Renal cortical epithelial cell (primary cell): ENCODE results near the gene CAPN8. TPM values are rescaled to one million over a fixed set of nuclear protein-coding genes. Genes with fewer than 3 reads are reported as not detected.

Experiments used
- DNase-seq: peaks from one replicate; pipeline ENCODE4 v3.0.0-alpha.2; 2011; ENCODE audit warnings: low read depth
- total RNA-seq: library from RNA; depleted of rRNA; stranded (reverse); fragments of >200 nt; gene quantifications from 2 replicates; pipeline ENCODE4 v1.2.3, GENCODE V29; 2014

The CAPN8 gene
- total RNA-seq: 0.05 TPM in 1 of 2 replicates, not detected in the other

DNA sequence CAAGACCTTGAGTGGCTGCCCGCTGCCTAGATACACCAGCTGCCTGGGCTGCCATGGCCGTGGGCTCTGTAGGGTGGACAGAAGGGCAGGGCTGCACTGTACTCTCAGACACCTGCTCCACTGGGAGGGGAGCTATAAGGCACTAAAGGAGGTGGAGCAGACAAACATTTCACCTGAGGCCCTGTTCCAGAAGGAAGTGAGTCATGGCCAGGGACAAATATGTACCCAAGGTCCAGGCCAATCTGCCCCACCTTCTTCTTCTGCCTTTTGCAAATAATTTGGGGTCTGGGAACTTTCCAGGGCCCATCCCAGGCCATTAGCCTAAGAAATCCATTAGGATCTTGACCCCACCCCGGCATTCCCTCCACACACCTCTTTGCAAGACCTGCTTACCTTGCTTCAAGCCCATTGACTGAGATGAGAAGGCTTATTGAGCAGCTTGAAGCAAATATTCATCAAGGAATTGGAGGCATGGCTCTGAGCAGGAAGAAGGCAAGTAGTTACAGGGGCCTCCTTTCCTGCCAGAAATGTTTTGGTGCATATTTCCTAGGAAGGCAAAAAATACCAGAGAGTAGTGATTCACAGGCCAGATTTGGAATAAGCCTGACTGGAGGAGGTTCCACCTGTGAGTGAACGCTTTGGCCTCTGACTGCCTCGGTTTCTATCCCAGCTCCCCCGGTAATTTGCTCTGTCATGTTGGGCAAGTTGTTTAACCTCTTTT, at the start of gene CAPN8:
CAPN8 (minus strand) TSS at position 110 of the 721 bp plus-strand sequence; CDS start at position 55, 55 bp downstream.
- peak; percentile 59 for DNase-seq

DNA sequence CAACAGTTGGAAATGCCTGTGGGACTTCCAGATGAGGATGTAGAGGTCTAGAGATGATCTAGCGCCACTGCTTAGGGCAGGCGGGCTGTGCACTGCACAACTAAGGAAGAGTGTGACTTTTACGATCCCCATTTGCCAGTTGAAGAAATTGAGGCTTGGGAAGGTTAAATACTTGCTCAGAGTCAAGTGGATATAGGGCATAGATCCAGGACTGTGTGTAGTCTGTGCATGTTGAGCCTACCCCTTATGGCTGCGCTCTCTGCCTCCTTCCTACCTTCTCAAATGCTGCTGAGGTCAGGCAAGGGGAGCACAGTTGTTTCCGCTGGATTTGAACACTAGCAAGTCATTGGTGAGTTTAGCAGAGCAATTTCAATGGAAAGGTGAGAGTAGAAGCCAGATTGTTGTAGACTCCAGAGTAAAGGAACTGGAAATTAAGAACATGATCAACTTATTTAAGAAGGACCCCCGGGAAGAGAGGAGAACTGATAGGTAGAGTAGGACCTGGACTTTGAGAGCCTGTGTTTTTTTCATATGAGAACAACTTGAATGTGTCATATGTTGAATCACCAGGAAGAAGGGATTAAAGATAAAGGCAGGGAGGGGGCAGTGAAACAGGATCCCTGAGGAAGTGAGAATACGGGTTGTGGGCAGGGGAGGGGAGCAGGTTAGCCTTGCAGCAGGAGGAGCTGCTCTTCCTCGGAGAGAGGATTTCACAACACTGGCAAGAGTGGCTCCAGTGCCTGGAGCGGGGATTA, 49.5 kb upstream of the CAPN8 start:
- peak; percentile 68 for DNase-seq

DNA sequence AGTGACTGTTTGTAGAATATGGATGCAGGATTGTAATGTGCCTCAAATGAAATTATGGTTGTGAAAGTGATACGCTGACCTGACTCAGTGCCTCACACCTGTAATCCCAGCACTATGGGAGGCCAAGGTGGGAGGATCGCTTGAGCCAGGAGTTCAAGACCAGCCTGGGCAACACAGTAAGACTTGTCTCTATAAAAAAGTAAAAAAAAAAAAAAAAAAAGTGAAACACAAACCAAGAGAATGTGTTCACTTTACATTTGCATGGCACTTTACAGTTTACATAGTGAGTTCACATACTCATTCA, 48.9 kb upstream of the CAPN8 start:
- DNase-seq: no peak

DNA sequence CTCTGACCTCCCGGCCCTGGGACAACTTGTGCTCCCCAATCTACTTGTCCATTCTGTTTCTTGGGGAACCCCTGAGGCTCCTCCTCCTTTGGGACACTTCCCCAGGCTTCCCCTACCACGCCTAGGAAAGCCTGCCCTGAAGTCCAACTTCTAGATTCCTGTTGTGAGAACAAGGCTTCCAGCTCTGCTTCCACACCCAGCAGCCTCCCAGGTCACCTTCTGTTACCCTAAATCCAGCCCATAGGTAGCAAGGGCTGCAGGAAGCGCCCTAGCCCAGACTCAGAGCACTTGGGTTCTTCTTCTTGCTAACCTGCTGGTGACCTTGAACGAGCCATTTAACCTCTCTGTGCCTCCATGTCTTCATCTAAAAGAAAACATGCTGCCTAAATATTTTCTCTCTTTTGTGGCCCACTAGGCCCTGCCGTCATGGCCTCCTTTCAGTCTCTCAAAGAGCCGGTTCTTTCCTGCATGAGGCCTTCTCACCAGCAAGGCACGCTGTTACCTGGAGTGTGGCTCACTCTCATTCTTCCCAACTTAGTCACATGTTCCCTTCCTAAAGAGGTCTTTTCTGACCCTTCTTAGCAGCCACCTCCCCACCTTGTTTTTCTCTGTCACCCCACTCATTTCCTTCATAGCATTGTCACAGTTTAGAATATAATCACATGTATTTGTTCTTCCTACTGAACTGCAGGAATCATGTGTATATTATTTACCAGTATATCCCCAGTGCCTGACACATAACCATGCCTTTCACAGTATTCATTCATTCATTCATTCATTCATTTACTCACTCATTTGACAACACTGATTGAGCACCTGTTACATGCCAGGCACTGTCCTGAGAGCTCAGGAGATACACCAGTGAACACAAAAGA, 48.3 kb upstream of the CAPN8 start:
- DNase-seq: peak; percentile 88

DNA sequence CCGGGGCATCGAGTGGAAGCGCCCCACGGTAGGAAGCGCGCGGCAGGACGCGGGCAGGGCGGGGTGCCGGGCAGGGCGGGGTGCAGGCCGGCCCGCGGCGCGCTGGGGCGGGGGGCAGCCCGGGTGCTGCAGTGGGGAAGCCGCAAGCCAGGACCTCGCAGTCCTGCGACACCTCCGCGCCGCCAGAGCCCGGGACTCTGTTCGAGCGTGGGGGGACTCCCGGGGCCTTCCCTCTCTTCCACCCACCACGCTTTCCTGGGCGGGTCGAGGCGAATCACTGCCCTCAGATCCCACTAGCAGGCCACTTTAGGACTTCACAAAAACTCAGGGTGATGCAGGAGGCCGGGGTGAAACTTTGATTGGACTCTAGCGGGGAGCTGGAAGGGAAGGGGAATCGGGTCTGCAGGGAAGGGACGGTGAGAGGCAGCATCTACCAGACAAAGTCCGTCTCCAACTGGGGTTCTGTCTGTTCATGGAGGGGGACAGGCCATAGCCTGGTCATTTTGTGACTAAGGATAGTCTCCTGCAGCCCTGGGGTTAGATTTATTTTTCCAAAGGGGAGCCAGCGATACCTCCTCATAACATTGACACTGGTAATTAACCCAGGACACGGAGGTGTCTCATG, 47.5 kb upstream of the CAPN8 start:
- no peak for DNase-seq

DNA sequence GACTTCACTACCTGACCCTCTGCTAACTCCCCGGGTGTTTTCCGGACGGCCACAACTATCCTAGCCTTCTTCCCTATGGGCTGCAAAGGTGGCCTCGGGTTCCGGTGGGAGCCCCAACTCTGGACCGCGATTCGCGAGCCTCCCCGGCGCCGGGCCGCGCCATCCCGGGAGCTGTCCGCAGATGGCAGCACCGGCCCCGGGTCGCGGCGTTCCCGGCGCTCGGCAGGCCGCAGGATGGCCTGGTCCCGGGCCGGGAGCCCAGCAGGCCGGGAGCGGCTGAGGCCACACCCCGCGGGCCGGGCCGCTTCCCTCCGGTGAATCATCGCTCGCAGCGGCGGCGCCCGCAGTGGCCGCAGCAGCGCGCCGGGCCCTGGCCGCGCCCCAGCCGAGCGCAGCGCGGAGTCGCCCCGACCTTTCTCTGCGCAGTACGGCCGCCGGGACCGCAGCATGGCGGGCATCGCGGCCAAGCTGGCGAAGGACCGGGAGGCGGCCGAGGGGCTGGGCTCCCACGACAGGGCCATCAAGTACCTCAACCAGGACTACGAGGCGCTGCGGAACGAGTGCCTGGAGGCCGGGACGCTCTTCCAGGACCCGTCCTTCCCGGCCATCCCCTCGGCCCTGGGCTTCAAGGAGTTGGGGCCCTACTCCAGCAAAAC, 46.8 kb upstream of the CAPN8 start, which contains the start of gene CAPN2:
CAPN2 (plus strand) TSS at position 346 of the 656 bp plus-strand sequence; CDS start at position 448, 102 bp downstream.
- peak; percentile 59 for DNase-seq

DNA sequence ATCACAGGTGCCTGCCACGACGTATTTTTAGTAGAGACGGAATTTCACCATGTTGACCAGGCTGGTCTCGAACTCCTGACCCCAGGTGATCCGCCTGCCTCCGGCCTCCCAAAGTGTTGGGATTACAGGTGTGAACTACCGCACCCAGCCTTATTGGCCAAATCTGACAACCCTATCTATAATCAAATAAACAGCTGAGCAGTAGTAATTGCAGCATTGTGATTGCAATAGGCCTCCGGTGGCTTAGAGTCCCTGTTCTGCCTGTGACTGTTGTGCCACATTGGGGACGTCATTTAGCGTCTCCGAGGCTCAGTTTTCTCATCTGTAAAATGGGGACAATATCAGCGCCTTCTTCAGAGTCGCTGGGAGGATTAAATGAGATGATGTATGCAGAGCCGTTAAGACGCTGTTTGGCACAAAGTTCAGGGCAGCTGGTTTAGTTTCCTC, 46.3 kb upstream of the CAPN8 start:
- no peak for DNase-seq

DNA sequence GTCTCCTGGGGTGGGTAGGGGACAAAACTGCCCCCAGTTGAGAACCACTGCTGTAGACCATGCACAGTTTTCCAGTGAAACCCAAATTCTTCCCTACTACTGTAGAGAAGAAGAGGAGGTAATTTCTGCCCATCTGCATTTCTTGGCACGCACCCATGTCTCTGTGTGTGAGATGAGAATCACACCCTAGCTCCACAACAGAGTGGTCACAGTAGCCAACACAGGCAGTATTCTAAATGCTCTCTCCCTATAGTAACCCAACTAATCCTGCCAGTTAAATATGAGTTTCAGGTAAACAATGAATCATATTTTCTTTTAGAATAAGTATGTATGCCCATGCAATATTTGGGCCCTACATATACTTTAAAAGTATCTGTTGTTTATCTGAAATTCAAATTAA, 45.7 kb upstream of the CAPN8 start:
- DNase-seq: no peak

DNA sequence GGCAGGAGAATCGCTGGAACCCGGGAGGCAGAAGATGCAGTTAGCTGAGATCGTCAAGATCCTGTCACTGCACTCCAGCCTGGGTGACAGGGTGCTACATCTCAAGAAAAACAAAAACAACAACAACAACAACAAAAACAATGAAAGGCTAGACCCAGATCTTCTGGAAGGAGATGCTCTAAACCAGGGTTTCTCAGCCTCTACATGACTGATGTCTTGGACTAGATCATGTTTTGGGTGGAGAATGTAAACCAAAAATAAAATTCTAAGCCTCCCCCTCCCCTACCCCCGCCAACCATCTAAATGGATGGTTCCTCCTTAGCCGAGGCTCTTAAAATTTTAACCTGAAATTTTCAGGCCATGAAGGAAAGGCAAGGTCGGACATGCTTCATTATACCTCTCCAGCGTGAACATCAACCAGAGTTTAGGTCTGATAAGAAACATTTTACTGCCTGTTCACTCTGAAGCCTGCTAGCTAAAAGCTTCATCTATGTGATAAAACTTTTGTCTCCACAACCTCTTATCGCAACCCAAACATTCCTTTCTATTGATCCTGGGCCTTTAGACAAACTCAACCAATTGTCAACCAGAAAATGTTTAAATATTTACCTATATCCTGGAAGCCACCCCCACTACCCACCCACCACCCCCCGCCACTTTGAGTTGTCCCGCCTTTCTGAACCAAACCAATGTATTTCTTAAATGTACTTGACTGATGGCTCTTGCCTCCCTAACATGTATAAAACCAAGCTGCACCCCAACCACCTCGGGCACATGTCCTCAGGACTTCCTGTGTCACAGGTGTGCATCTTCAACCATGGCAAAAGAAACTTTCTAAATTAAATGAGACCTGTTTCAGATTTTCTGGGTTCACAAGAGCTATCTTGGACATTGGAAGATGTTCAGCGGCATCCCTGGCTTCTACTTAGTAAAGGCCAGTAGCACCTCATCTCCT, 45.0 kb upstream of the CAPN8 start:
- DNase-seq: no peak

DNA sequence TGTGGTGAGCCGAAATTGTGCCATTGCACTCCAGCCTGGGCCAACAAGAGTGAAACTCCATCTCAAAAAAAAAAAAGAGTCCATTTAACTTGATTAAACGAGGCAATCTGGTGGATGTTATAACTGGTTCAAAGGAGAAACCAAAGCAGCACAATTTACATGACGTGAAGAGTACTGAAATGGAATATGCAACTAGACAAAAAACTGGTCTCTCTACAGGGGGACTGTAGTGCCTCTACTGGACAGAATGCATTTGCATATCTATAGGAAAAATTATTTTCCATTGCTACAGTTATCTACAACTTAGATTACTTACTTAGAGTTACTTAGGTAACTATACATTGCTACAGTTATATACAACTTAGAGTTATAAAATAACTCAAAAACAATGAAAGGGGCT, 44.1 kb upstream of the CAPN8 start:
- no peak for DNase-seq

DNA sequence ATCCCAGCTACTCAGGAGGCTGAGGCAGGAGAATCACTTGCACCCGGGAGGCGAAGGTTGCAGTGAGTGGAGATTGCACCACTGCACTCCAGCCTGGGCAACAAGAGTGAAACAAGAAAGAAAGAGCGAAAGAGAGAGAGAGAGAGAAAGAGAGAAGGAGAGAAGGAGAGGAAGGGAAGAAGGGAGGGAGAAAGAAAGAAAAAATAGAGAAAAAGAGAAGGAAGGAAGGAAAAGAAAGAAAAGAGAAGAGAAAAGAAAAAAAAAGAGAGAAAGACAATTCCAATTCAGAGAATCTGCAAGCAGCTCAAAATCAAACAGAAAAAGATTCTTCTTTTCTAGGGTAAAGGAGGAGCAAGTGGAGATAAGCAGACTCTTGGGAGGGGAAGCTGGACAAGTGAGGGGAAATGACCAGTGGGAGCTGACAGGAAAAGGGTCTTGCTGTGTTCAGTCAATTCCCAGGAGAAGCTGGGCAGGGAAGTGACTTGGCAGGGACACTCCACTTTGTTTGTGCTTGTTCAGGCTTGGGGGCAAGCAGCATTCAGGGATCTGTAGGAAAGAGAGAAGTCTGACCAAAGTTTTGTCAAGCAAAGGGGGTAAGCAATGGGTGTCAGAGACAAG, 43.3 kb upstream of the CAPN8 start:
- DNase-seq: no peak

DNA sequence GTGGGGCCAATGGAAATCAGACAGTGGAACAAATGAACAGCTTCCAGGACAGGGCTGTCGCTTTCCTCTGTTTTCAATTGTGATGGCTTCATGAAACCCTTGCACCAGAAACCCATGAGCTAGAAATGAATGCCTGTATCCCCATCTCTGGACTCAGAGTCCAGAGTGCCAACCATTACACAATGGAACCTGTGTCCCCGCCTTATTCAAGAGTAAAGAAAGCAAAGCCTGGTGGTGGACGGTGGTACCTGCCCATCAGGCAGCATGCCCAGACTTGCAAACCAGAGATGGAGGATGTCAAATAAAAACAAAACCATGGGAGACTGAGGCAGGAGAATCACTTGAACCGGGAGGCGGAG, 42.5 kb upstream of the CAPN8 start:
- DNase-seq: no peak

DNA sequence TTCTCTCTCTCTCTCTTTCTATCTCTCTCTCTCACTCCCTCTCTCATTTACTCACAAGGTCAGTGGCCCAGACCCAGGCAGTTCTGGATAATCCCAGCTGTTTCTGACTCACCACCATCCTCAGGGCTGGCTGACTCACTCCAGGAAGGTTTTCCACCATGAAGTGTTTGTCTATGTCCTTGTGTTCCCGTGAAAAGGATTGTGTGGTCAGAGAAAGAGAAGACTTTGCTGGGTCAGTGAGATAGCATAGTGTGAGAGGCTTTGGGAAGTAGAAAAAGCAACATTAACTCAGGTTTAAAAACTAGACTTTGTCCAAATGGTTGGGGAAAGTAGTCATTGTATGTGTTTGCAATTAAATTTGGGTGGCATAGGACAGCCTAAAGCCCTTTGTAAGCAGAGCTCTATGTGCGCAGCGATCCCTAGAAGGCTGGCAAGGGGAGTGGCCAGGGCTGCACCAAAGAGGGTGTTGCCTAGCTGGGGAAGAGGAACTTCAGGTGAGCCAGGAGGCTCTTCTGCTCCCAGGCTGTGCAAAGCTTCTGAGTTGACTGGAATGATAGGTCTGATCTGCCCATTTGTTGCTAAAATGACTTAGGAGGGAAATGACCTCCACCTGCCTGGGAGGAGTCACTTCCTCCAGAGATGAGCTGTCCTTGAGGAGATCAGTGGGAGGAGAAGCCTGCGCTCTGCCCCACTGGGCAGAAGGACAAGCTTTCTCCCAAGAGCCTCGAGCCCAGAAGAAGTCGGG, 41.9 kb upstream of the CAPN8 start:
- peak; percentile 99 for DNase-seq

DNA sequence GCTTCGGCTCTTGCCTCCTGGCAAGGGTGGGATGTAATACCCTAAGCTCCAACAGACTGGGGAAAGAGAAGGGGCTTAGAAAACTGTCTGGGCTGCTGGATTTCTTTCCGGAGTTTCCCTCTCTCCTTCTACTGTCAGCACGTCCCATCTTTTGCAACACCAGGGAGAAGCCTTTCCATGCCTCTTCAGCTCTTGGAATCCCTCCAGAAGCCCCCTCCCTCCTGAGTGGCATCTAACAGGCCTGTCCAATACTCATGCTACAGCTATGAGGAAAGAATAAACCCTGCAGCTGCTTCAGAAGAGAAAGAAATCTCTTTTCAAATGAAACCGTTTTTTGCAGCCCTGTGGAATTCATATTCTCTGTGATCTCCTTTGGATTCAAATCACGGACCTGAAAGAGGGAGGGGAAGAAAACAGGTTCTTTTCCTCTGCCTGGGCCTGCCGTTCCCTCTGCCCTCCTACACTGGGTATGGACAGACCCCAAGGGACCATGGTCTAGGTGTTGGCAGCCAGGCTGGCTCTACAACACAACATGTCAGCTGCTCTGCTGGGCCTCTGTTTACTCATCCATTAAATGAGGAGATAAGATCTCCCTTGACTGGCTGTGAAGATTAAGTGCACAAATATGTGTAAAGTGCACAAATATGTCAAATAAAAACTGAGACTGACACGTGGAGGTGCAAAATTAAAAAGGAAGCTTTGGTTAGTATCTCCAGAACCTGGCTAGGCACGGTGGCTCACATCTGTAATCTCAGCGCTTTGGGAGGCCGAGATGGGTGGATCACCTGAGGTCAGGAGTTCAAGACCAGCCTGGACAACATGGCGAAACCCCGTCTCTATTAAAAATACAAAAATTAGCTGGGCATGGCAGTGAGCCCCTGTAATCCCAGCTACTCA, 40.8 kb upstream of the CAPN8 start:
- peak; percentile 81 for DNase-seq

DNA sequence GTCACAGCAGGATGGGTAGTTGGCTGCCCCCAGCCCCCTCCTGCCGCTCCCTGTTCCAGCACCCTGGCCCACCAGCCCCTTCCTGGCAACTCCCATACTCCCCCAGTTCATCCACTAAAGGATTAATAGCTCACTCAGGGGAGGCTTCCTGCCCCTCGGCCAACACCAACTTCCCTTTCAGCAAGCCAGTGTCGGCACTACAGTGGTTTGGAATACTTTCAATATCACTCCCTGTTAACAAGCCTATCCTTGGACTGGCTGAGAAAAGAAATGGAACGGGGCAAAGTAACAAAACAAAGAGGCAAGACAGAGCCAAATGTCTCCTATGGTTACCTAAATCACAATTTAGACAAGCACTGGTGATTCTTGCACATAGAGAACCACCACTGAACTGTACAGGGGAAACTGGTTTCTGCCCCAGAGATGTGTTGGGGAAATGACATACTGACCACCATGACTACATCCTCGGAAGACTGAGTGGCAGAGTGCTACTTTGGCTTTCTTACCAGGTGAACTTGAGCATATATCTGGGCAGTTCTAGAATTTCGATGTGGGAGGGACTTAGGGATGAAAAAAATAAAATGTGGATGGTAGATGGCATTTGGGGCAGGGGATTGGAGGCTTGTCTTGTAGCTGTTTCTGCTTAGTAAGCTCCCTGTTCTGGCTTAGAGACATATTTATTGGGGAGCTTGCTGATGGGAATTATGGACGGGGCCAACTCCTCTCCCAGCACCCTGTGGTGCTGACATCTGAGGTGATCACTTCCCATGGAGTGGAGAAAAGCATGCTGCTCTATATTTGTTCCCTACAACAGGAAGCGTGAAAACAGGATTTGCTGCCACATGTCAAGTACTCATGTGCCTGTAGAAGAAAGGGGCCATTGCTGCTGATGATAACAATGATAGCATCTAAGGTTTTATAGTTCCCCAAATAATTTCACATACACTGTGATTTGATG, 39.7 kb upstream of the CAPN8 start:
- DNase-seq: peak; percentile 75

DNA sequence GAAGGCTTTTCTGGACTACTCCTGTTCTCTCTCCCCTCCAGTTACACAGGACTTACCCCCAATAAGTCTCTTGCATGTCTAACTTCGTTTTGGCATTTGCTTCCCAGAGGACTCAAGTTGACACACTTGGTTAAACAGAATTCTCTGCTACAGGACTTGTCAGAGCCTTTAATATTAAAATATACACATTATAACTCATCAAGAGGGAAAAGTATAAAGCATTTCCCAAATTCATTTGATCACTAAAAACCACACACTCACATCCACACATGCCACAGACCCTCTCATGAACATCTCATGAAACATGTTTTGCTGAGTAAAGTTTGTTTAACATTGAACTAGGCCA, 38.1 kb upstream of the CAPN8 start:
- DNase-seq: no peak
